ENCODE results near the gene PCYT1B.

Gene PCYT1B

DNA sequence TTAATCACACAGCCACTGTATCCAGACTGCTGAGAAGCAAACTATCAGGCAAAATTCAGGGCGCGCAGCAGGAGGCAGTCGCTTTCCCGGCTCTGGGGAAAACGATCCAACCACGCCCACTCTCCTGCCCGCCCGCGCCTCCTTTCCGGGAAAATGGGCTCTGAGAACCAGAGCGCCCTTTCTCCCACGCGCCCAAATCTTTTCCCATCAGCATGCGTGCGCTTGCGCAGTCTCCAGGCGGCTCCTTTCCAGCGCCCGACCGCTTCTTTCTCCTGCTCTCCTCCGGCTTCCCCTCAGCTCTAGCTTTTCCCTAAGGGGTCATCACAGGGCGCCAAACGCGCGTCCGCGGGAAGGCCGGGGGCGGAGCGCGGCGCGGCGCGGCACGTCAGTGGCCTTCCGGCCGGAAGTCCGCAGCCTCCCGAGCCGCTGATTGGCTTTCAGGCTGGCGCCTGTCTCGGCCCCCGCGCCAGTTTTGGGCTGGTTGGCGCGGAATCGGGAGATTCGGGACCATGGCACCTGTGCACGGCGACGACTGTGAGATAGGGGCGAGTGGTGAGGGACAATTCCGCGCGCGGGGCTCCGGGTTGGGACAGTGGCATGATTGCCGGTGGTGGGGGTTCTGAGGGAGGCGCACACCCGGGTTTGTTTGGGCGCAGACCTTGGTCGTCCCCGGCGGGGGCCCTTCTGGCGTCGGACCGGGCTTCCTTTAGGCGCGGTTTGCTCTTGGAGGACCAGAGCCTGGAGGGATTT lies 46.5 kb upstream of the PCYT1B start, which contains the start of gene POLA1:
TSS of gene POLA1 (plus strand) at position 466 of the 750 bp plus-strand sequence. CDS start at position 510, 44 bp downstream.
- Histone ChIP-seq H3K27ac (ENCODE audit: low read length) (peak within 1 kb of the TSS; percentile 89), H4K20me1 (ENCODE audit: insufficient read depth, low read length) (peaks cover 21% of the 10 kb centered on the region; the same call in 1 of the 2 replicates), H3K4me2 (ENCODE audit: insufficient read depth, low read length) (peak within 1 kb of the TSS; percentile 63), H3K9me3 (ENCODE audit: insufficient read depth, low read length, severe bottlenecking) (no peaks in the 10 kb centered on the region), H3K4me3 (ENCODE audit: low read depth in 1 of 2, low read length in 2 of 2) (peak within 1 kb of the TSS; percentile 36 to 83), H3K9ac (ENCODE audit: low read depth, low read length) (peak within 1 kb of the TSS; percentile 82), H3K27me3 (ENCODE audit: insufficient read depth, low read length, poor library complexity) (no peaks in the 10 kb centered on the region), H3K36me3 (ENCODE audit: insufficient read depth, low read length) (peaks cover 19% of the 10 kb centered on the region), H2AFZ (ENCODE audit: low read depth, low read length) (peak within 1 kb of the TSS; percentile 78), H3K4me1 (ENCODE audit: insufficient read depth, low read length) (peaks cover 37% of the 10 kb centered on the region), H3K79me2 (ENCODE audit: insufficient read depth, low read length) (peaks cover 54% of the 10 kb centered on the region)
- peak; percentile 90 for ATAC-seq (ENCODE audit: insufficient read depth, low read depth)
- TF ChIP-seq, protein P1, sequence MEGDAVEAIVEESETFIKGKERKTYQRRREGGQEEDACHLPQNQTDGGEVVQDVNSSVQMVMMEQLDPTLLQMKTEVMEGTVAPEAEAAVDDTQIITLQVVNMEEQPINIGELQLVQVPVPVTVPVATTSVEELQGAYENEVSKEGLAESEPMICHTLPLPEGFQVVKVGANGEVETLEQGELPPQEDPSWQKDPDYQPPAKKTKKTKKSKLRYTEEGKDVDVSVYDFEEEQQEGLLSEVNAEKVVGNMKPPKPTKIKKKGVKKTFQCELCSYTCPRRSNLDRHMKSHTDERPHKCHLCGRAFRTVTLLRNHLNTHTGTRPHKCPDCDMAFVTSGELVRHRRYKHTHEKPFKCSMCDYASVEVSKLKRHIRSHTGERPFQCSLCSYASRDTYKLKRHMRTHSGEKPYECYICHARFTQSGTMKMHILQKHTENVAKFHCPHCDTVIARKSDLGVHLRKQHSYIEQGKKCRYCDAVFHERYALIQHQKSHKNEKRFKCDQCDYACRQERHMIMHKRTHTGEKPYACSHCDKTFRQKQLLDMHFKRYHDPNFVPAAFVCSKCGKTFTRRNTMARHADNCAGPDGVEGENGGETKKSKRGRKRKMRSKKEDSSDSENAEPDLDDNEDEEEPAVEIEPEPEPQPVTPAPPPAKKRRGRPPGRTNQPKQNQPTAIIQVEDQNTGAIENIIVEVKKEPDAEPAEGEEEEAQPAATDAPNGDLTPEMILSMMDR (IDR thresholded peaks at IDR 0.05; ENCODE audit: borderline replicate concordance, extremely low read depth, low read length, poor library complexity, severe bottlenecking) = peak; percentile 25
- no peak for TF ChIP-seq EZH2 (IDR thresholded peaks at IDR 0.05; ENCODE audit: borderline replicate concordance, low read depth, low read length, severe bottlenecking)
- DNase-seq = peak; percentile 94

DNA sequence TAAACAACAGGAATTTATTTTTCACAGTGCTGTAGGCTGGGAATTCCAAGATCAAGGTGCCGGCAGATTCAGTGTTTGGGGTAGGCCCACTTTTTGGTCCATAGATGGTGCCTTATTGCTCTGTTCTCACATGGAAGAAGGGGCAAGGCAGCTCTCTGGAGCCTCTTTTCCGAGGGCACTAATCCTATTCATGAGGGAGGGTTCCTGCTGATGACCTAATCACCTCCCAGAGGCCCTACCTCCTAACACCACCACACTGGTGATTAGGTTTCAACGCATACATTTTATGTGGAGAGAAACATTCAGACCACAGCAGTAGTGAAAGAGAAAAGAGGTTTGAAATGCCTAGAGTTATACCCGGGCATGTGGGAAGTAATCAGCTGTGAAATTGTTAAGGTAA lies 45.2 kb upstream of the PCYT1B start:
- H3K36me3 ChIP-seq (ENCODE audit: insufficient read depth, low read length) = peaks cover 19% of the 10 kb centered on the region
- no peaks in the 10 kb centered on the region for H3K9me3 ChIP-seq (ENCODE audit: insufficient read depth, low read length, severe bottlenecking)
- H4K20me1 ChIP-seq (ENCODE audit: insufficient read depth, low read length) = peaks cover 19% of the 10 kb centered on the region; the same call in 1 of the 2 replicates
- H3K27me3 ChIP-seq (ENCODE audit: insufficient read depth, low read length, poor library complexity) = no peaks in the 10 kb centered on the region
- TF ChIP-seq, protein P1 (IDR thresholded peaks at IDR 0.05; ENCODE audit: borderline replicate concordance, extremely low read depth, low read length, poor library complexity, severe bottlenecking) = no peak
- no peak for TF ChIP-seq EZH2 (IDR thresholded peaks at IDR 0.05; ENCODE audit: borderline replicate concordance, low read depth, low read length, severe bottlenecking)
- no peak overlapping the region for H3K27ac ChIP-seq (ENCODE audit: low read length)
- H3K9ac ChIP-seq (ENCODE audit: low read depth, low read length) = peak overlapping the region; percentile 82; the same call in 1 of the 2 replicates
- ATAC-seq (ENCODE audit: insufficient read depth, low read depth) = no peak
- DNase-seq = no peak
- peaks cover 37% of the 10 kb centered on the region for H3K4me1 ChIP-seq (ENCODE audit: insufficient read depth, low read length)
- H3K4me3 ChIP-seq (ENCODE audit: low read depth in 1 of 2, low read length in 2 of 2) = no peak overlapping the region
- peak overlapping the region; percentile 63 for H3K4me2 ChIP-seq (ENCODE audit: insufficient read depth, low read length)
- peak overlapping the region; percentile 71 for H2AFZ ChIP-seq (ENCODE audit: low read depth, low read length)
- H3K79me2 ChIP-seq (ENCODE audit: insufficient read depth, low read length) = peaks cover 41% of the 10 kb centered on the region

DNA sequence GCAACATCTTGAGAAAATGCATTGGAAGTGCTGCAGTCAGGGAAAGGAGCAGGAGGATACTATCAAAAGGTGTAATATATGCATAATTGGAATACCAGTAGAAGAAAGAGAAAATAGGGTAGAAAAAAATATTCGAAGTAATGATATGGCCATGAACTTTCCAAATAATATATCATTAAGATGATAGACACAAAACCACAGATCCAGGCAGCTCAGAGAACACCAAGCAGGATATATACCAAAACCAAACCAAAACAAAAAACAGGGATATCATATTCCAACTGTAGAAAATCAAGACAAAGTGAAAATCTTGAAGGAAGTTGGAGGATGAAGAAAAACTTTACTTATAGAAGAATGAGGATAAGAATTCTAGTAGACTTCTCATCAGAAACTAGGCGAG lies 36.9 kb upstream of the PCYT1B start:
- Histone ChIP-seq H3K9ac (ENCODE audit: low read depth, low read length) (no peak overlapping the region), H3K36me3 (ENCODE audit: insufficient read depth, low read length) (no peaks in the 10 kb centered on the region), H3K4me1 (ENCODE audit: insufficient read depth, low read length) (no peaks in the 10 kb centered on the region), H3K4me3 (ENCODE audit: low read depth in 1 of 2, low read length in 2 of 2) (no peak overlapping the region), H3K79me2 (ENCODE audit: insufficient read depth, low read length) (no peaks in the 10 kb centered on the region), H4K20me1 (ENCODE audit: insufficient read depth, low read length) (no peaks in the 10 kb centered on the region), H3K27ac (ENCODE audit: low read length) (no peak overlapping the region), H3K27me3 (ENCODE audit: insufficient read depth, low read length, poor library complexity) (no peaks in the 10 kb centered on the region), H3K9me3 (ENCODE audit: insufficient read depth, low read length, severe bottlenecking) (no peaks in the 10 kb centered on the region), H2AFZ (ENCODE audit: low read depth, low read length) (no peak overlapping the region), H3K4me2 (ENCODE audit: insufficient read depth, low read length) (no peak overlapping the region)
- no peak for TF ChIP-seq EZH2 (IDR thresholded peaks at IDR 0.05; ENCODE audit: borderline replicate concordance, low read depth, low read length, severe bottlenecking)
- TF ChIP-seq, protein P1 (IDR thresholded peaks at IDR 0.05; ENCODE audit: borderline replicate concordance, extremely low read depth, low read length, poor library complexity, severe bottlenecking) = no peak
- no peak for ATAC-seq (ENCODE audit: insufficient read depth, low read depth)
- no peak for DNase-seq

Data from DND-41 (cell line).